Right lobe of liver (tissue), 4 donors: ENCODE measurements around the gene CDH13.

ENCODE experiments used
- CTCF ChIP-seq, 4 donors: fragments of 200-600 bp in 3 of 4; fragments of 450-650 bp in 1 of 4; IDR thresholded peaks; one replicate each; pipeline versions ENCODE4 v1.5.1 to v1.8.0; 2016 to 2022; ENCODE audit warnings: antibody characterized with exemption in 4 of 4, mild to moderate bottlenecking in 2 of 4
- POLR2A ChIP-seq: fragments of 450-650 bp; IDR thresholded peaks from one replicate; pipeline ENCODE4 v1.6.1; 2017; ENCODE audit warnings: antibody characterized with exemption, mild to moderate bottlenecking
- donor health status: DM: no; HTN: no; CAD: no.
- donor health status: DM: no; HTN: no; CAD: no.
- donor health status: DM: no; HTN: yes; CAD: no.

GRCh38 chr16:82882226-82882625 is 255.5 kb downstream of the CDH13 start:
- no peak for TF ChIP-seq CTCF (IDR thresholded peaks at IDR 0.05)
- no peak for TF ChIP-seq POLR2A
